Astrocyte (in vitro differentiated cells and primary cell): ENCODE measurements around the gene RPLP1.

Experiments used
- EZH2 ChIP-seq: IDR thresholded peaks from 2 replicates; pipeline ENCODE4 v1.6.1; 2012; ENCODE audit warnings: mild to moderate bottlenecking, low read length, inconsistent platforms; ENCODE audit not compliant: insufficient read depth
- TF ChIP-seq, protein P1 (sequence below): IDR thresholded peaks from 2 replicates; pipeline ENCODE4 v1.5.1; 2011; ENCODE audit warnings: low read depth, mild to moderate bottlenecking, inconsistent platforms, low read length, moderate library complexity; ENCODE audit not compliant: insufficient read depth

DNA sequence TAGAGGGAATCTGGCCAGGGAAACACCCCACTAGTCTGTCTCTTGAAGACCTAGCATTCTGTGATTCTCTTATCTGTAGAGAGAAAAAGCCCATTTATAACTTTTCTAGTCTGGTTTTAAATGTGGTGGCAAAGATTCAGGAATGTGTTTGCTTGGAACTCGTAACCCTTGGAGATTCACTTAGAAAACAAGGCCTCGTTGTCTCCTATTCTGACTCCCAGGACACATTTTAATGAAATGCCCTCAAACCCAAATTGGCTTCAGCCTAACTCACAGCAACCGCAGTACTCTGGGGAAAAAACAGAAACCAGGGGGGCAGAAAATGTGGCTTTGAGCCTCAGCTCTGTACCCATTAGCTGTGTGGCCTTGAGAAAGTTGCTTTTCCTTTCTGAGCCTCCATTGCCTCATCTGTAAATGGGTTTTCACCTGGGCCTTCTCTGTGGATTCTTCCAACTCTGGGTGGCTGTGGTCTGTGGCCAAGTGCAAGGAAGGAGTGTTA, 36.5 kb downstream of the RPLP1 start:
- TF ChIP-seq, protein P1, sequence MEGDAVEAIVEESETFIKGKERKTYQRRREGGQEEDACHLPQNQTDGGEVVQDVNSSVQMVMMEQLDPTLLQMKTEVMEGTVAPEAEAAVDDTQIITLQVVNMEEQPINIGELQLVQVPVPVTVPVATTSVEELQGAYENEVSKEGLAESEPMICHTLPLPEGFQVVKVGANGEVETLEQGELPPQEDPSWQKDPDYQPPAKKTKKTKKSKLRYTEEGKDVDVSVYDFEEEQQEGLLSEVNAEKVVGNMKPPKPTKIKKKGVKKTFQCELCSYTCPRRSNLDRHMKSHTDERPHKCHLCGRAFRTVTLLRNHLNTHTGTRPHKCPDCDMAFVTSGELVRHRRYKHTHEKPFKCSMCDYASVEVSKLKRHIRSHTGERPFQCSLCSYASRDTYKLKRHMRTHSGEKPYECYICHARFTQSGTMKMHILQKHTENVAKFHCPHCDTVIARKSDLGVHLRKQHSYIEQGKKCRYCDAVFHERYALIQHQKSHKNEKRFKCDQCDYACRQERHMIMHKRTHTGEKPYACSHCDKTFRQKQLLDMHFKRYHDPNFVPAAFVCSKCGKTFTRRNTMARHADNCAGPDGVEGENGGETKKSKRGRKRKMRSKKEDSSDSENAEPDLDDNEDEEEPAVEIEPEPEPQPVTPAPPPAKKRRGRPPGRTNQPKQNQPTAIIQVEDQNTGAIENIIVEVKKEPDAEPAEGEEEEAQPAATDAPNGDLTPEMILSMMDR: no peak
- TF ChIP-seq EZH2: no peak
